Measurements from ENCODE around the gene VSIG8. TPM values are rescaled to one million over a fixed set of nuclear protein-coding genes. Genes with fewer than 3 reads are reported as not detected.

VSIG8 gene
- total and polyA plus RNA-seq, 2 of the 4 experiments (the other 2 are of a cell fraction) = not detected

DNA sequence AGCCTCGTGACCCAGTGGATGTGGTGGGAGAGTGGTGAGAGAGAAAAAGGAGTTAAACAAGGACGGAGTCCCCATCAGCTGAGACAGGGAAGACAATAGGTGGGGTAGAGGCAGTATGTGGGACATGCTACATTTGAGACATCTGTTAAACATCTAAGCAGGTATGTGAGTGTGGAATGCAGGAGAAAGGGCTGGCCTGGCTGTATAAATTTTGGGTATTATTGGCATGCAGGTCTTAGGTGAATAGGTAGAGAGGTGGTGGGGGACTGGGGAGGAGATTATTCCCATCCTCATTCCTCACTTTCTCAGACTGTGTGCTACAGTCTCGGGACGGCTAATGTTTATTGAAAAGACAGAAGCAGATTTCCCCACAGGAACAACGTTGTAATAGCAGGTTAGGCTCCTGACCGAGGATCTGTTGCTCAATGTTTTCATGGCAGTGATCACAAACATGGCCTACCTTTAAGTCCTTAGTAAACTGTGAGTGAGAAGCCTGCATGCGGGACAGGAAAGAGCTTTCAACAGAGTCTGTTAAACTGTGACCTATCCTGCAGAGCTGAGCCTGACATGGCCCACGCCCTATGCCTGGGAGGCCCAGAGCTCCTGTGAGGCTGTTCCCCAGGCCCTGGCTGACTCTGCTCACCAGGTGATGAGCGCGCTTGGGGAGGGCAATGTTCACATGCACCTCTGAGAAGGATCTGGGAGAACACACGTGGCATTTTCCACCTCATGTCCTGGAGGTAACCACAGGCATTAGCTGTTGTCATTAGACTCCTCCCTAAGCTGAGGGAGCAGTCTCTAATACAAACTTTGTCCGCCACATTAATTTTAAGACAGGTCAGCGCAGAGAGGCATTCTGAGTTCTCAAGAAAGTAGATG lies 16.5 kb downstream of the VSIG8 start:
- Histone ChIP-seq H3K4ac (ENCODE audit: low read depth, low read length) (no peak overlapping the region), H3K9ac (ENCODE audit: low read depth, low read length) (no peak overlapping the region), H4K91ac (ENCODE audit: insufficient read depth, low read depth, low read length) (no peak overlapping the region), H3K4me2 (ENCODE audit: low read depth, low read length) (no peak overlapping the region), H3K27me3 (ENCODE audit: control insufficient read depth, insufficient read depth, low read length) (no peaks in the 10 kb centered on the region; the same call in 1 of the 2 replicates), H3K14ac (replicated peaks; ENCODE audit: low read depth, low read length) (no peak overlapping the region), H2BK20ac (ENCODE audit: low read depth, low read length) (no peak overlapping the region), H3K4me1 (ENCODE audit: control insufficient read depth, insufficient read depth, low read length) (peaks cover 2% of the 10 kb centered on the region; the same call in 1 of the 2 replicates), H2BK120ac (ENCODE audit: low read depth, low read length) (no peak overlapping the region), H3K79me1 (ENCODE audit: low read depth in 1 of 2, low read length in 2 of 2) (peaks cover 0 to 6% of the 10 kb centered on the region in 2 experiments; a peak in 1 of 4 replicates), H4K5ac (ENCODE audit: low read depth, low read length) (no peak overlapping the region), H3K4me3 (ENCODE audit: insufficient read depth, low read depth, low read length) (no peak overlapping the region), H3K36me3 (ENCODE audit: control insufficient read depth, insufficient read depth, low read length) (no peaks in the 10 kb centered on the region), H2BK5ac (ENCODE audit: low read depth, low read length, poor library complexity, severe bottlenecking) (no peak overlapping the region), H3K9me3 (ENCODE audit: control insufficient read depth, insufficient read depth, low read length) (no peaks in the 10 kb centered on the region), H4K20me1 (ENCODE audit: insufficient read depth, low read length) (no peaks in the 10 kb centered on the region), H3K18ac (ENCODE audit: low read depth, low read length) (no peak overlapping the region), H4K8ac (ENCODE audit: low read depth in 2 of 2, low read length in 2 of 2) (no peak overlapping the region), H3K56ac (ENCODE audit: extremely low read depth, insufficient read depth, low read length) (no peak overlapping the region), H3K9me1 (ENCODE audit: insufficient read depth, low read length) (peaks cover 9% of the 10 kb centered on the region), H3K23ac (ENCODE audit: low read depth, low read length) (no peak overlapping the region), H3K27ac (ENCODE audit: insufficient read depth, low read length) (no peak overlapping the region), H2BK15ac (ENCODE audit: low read depth, low read length) (no peak overlapping the region), H2AK9ac (replicated peaks; ENCODE audit: low read depth, low read length, poor library complexity) (peak overlapping the region; percentile 58), H2AFZ (replicated peaks; ENCODE audit: low read length, poor library complexity) (no peak overlapping the region), H2AK5ac (ENCODE audit: low read depth, low read length) (no peak overlapping the region)
- 68% methylated on average over 8 of the region's 13 CpGs; no CpG with 5 or more reads in 1 of the 2 experiments for WGBS, 2 experiments (ENCODE audit: extremely low coverage in 2 of 2, insufficient read length in 1 of 2)
- DNase-seq (no peak), ATAC-seq (ENCODE audit: low read depth) (no peak)
- in situ Hi-C loops (cut with MboI; ENCODE audit: low sequenced_read_pairs) = no loop called here
- intact Hi-C loops (cut with micrococcal nuclease) = no loop called here
- dilution Hi-C loops (cut with HindIII; ENCODE audit: low sequenced_read_pairs, unreplicated experiment) = no loop called here
- ChIA-PET CTCF (no interaction called here), POLR2A (ENCODE audit: unreplicated experiment) (no interaction called here)
- BruUV-seq (replicated peaks) = no TSS peak
- TF ChIP-seq, protein P1, sequence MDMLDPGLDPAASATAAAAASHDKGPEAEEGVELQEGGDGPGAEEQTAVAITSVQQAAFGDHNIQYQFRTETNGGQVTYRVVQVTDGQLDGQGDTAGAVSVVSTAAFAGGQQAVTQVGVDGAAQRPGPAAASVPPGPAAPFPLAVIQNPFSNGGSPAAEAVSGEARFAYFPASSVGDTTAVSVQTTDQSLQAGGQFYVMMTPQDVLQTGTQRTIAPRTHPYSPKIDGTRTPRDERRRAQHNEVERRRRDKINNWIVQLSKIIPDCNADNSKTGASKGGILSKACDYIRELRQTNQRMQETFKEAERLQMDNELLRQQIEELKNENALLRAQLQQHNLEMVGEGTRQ (IDR thresholded peaks at IDR 0.05; ENCODE audit: low read depth, low read length) = no peak
- TF ChIP-seq MXI1 (IDR thresholded peaks at IDR 0.05; ENCODE audit: borderline replicate concordance, low read depth, low read length) (no peak), POLR2A (IDR thresholded peaks at IDR 0.05; ENCODE audit: low read depth, low read length) (no peak), NFE2L2 (IDR thresholded peaks at IDR 0.05; ENCODE audit: low read depth, low read length) (no peak), RAD21 (IDR thresholded peaks at IDR 0.05; ENCODE audit: low read length) (no peak), MAZ (IDR thresholded peaks at IDR 0.05; ENCODE audit: borderline replicate concordance, low read depth, low read length) (no peak), CEBPB (IDR thresholded peaks at IDR 0.05; ENCODE audit: low read depth, low read length) (no peak), BHLHE40 (IDR thresholded peaks at IDR 0.05; ENCODE audit: low read depth, low read length) (no peak), MAFK (IDR thresholded peaks at IDR 0.05; ENCODE audit: low read depth, low read length) (no peak), RCOR1 (IDR thresholded peaks at IDR 0.05; ENCODE audit: insufficient replicate concordance, low read length) (no peak), RFX5 (IDR thresholded peaks at IDR 0.05; ENCODE audit: low read depth, low read length) (no peak), SMC3 (IDR thresholded peaks at IDR 0.05; ENCODE audit: low read depth, low read length) (no peak), CHD1 (IDR thresholded peaks at IDR 0.05; ENCODE audit: low read depth, low read length) (no peak)
- TF ChIP-seq, protein P2, sequence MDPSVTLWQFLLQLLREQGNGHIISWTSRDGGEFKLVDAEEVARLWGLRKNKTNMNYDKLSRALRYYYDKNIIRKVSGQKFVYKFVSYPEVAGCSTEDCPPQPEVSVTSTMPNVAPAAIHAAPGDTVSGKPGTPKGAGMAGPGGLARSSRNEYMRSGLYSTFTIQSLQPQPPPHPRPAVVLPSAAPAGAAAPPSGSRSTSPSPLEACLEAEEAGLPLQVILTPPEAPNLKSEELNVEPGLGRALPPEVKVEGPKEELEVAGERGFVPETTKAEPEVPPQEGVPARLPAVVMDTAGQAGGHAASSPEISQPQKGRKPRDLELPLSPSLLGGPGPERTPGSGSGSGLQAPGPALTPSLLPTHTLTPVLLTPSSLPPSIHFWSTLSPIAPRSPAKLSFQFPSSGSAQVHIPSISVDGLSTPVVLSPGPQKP (IDR thresholded peaks at IDR 0.05; ENCODE audit: borderline replicate concordance, low read depth, low read length) = no peak
- TF ChIP-seq, protein P3, sequence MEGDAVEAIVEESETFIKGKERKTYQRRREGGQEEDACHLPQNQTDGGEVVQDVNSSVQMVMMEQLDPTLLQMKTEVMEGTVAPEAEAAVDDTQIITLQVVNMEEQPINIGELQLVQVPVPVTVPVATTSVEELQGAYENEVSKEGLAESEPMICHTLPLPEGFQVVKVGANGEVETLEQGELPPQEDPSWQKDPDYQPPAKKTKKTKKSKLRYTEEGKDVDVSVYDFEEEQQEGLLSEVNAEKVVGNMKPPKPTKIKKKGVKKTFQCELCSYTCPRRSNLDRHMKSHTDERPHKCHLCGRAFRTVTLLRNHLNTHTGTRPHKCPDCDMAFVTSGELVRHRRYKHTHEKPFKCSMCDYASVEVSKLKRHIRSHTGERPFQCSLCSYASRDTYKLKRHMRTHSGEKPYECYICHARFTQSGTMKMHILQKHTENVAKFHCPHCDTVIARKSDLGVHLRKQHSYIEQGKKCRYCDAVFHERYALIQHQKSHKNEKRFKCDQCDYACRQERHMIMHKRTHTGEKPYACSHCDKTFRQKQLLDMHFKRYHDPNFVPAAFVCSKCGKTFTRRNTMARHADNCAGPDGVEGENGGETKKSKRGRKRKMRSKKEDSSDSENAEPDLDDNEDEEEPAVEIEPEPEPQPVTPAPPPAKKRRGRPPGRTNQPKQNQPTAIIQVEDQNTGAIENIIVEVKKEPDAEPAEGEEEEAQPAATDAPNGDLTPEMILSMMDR (conservative IDR thresholded peaks at IDR 0.05; ENCODE audit: low read depth, low read length) = no peak

Data from IMR-90 (cell line).